ENCODE data around the gene STIP1. TPM values are rescaled to one million over a fixed set of nuclear protein-coding genes. Genes with fewer than 3 reads are reported as not detected.

The STIP1 gene
- total RNA-seq, 3 donors from 2014 or later: 49.4 to 118 (median 80.3) TPM

DNA sequence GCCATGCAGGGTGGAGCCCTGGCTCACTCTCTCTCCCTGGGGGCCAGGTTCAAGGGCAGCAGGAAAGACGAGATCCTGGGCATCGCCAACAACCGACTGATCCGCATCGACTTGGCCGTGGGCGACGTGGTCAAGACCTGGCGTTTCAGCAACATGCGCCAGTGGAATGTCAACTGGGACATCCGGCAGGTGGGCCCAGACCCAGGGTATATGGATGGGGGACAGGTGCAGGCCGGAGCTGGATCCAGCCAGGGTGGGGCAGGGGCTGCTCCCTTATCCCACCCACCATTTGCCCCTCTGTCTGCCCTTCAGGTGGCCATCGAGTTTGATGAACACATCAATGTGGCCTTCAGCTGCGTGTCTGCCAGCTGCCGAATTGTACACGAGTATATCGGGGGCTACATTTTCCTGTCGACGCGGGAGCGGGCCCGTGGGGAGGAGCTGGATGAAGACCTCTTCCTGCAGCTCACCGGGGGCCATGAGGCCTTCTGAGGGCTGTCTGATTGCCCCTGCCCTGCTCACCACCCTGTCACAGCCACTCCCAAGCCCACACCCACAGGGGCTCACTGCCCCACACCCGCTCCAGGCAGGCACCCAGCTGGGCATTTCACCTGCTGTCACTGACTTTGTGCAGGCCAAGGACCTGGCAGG lies 37.2 kb downstream of the STIP1 start:
- Histone ChIP-seq H3K4me3 (no peak overlapping the region), H3K4me1 (ENCODE audit: low read depth) (peaks cover 24% of the 10 kb centered on the region), H3K9me3 (no peaks in the 10 kb centered on the region), H3K36me3 (ENCODE audit: low read depth) (no peaks in the 10 kb centered on the region)
- ATAC-seq (no peak), DNase-seq (peak in 1 of 3 donors; percentile 67)
- TF ChIP-seq, protein P1, sequence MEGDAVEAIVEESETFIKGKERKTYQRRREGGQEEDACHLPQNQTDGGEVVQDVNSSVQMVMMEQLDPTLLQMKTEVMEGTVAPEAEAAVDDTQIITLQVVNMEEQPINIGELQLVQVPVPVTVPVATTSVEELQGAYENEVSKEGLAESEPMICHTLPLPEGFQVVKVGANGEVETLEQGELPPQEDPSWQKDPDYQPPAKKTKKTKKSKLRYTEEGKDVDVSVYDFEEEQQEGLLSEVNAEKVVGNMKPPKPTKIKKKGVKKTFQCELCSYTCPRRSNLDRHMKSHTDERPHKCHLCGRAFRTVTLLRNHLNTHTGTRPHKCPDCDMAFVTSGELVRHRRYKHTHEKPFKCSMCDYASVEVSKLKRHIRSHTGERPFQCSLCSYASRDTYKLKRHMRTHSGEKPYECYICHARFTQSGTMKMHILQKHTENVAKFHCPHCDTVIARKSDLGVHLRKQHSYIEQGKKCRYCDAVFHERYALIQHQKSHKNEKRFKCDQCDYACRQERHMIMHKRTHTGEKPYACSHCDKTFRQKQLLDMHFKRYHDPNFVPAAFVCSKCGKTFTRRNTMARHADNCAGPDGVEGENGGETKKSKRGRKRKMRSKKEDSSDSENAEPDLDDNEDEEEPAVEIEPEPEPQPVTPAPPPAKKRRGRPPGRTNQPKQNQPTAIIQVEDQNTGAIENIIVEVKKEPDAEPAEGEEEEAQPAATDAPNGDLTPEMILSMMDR (IDR thresholded peaks at IDR 0.05): no peak
- intact Hi-C loops (cut with DNase I, micrococcal nuclease): no loop called here

DNA sequence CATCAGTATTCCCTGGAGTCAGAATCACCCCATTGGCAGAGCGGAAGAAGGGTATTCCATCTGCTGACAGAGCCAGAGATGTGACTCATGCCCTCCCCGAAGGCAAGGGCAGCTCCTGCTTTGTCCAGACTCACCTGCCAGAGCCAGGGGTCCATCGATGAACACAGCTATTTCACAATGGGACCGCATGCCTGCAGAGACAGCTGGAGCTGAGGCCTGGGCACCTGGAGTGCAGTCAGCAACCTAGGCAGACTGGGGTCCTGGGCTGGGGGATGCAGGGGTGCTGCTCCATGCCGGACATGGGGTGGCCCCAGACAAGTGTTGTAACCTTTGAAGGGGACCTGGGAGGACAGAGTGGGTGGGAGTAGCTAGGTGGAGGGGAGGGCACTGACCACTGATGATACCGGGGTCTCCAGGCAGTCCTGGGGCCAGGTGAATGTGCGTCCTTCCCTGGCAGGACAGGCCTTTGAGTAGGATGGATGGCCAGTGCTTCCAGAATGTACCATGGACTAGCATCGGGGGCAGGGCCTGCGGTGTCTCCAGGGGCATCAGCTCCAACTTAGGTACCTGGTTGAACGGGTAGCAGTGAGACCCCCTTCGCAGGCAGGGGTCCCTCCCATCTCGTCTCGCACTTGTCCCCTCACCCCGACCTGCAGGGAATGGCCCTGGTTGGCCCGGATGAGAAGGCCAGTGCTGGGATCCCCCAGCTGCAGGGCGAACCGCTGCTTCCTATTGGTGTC lies 38.4 kb downstream of the STIP1 start:
- no peaks in the 10 kb centered on the region for H3K9me3 ChIP-seq
- intact Hi-C loops (cut with DNase I, micrococcal nuclease): no loop called here
- peaks cover 27% of the 10 kb centered on the region for H3K4me1 ChIP-seq (ENCODE audit: low read depth)
- H3K36me3 ChIP-seq (ENCODE audit: low read depth): no peaks in the 10 kb centered on the region
- TF ChIP-seq, protein P1 (IDR thresholded peaks at IDR 0.05): no peak
- no peak for ATAC-seq
- DNase-seq: peak; percentile 14 to 64 (median 35)
- H3K4me3 ChIP-seq: no peak overlapping the region

DNA sequence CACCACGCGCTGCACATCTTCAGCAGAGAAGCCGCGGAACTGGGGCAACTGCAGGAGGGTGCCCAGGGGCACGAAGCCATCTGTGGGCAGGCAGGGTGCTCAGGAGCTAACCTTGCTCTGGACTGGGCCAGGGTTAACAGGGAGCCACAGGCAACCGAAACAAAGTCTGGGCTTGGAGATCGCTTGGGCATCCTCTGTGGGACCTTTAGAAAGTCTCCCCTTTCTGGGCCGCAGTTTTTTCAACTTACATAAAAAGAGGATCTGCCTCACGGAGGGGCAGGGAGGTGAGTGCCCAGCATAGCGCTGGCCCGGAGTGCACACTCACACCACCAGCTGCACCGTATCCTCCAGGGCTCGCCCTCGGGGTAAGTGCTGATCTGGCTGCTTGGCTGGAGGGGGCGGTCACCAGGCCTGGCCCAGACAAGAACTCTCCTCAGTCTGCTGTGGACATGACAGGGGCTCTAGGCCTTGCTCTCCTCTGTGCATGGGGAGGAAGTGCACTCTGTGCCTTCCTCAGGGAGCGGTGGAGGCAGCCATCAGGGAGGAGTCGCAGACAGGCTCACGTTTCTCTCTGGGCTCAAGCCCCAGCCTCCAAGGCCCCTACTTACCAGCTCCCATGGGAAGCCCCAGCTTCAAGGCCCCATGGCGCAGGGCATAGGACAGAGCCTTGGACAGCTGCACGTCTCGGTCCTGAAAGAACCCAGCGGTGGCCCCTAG lies 39.1 kb downstream of the STIP1 start:
- H3K4me3 ChIP-seq: peak overlapping the region; percentile 60
- H3K36me3 ChIP-seq (ENCODE audit: low read depth): no peaks in the 10 kb centered on the region
- intact Hi-C loops (cut with DNase I, micrococcal nuclease): no loop called here
- no peaks in the 10 kb centered on the region for H3K9me3 ChIP-seq
- TF ChIP-seq, protein P1 (IDR thresholded peaks at IDR 0.05): no peak
- DNase-seq (peak in 1 of 3 donors; percentile 36), ATAC-seq (no peak)
- peaks cover 34% of the 10 kb centered on the region for H3K4me1 ChIP-seq (ENCODE audit: low read depth)

DNA sequence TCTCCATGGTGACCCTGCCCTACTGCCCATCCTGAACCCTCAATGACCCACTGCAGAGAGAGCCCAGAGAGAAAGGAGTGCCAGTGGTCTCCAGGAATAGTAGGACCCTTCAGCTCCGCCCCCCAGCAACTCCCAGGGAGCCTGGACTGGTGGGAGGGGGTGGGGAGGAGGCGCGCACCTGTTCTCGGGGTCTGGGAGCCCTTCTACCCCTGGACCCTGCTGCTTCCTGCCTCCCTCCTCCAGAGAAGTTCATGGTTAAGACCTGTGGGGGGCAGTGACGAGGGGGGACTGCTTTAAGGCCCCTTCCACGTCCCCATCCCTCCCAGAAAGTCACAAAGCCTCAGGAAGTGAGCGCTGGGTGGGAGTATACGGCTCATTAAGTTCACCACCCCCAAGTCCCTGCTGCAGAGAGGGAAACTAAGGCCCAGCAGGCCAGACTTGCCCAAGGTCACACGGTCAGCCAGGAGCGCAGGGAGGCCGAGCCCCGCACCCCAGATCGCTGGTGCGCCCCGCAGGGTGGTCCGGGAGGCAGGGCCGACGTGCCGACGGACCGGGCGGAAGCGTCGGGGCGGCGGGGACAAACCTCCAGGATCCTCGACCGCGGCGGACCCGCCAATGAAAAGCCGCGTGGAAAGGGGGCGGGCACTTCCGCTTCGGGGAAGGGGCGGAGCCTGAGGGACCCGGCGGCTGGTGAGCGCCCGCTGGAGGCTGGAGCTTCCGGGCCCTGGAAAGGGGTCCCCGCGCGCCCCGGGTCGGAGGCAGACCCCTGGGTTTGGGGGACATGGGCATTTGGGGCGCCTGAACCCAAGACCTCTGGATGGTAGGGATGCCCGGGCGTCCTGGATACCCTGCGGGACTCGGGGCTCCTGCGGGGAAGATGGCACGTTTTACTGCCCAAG lies 39.9 kb downstream of the STIP1 start, which contains the start of the genes NUDT22 and TRPT1:
NUDT22 (plus strand) TSS at position 667 of the 899 bp plus-strand sequence. CDS start 379 bp downstream, outside the sequence.
TRPT1 (minus strand) TSS at position 579 of the 899 bp plus-strand sequence; CDS start at position 253, 326 bp downstream.
- Histone ChIP-seq H3K9me3 (no peaks in the 10 kb centered on the region), H3K4me3 (peak within 1 kb of the TSS; percentile 60), H3K36me3 (ENCODE audit: low read depth) (no peaks in the 10 kb centered on the region), H3K4me1 (ENCODE audit: low read depth) (peaks cover 36% of the 10 kb centered on the region)
- DNase-seq (peak; percentile 95 to 96 (median 95)), ATAC-seq (peak; percentile 86)
- intact Hi-C loops (cut with DNase I, micrococcal nuclease): no loop called here
- TF ChIP-seq, protein P1 (IDR thresholded peaks at IDR 0.05): no peak

Data from mucosa of descending colon (tissue), 3 donors.